Mucosa of gallbladder (tissue), 1 donor: Measurements from ENCODE around the gene AKR1B1. TPM values are rescaled to one million over a fixed set of nuclear protein-coding genes. Genes with fewer than 3 reads are reported as not detected.

Experiments
- DNase-seq: peaks from one replicate; pipeline ENCODE4 v3.0.0-alpha.2; 2020; ENCODE audit warnings: low spot score
- total RNA-seq: library from RNA; stranded (reverse); gene quantifications from one replicate; pipeline ENCODE4 v1.2.1, GENCODE V29; 2021
- donor health status: DM: no; HTN: no; CAD: no.

Gene AKR1B1
- total RNA-seq, 1 donor from 2014 or later = 68.7 TPM

- no peak for DNase-seq
Measured at GRCh38 chr7:134444198-134444960, 14.5 kb downstream of the AKR1B1 start.

- DNase-seq = no peak
Measured at GRCh38 chr7:134443396-134444070, 15.4 kb downstream of the AKR1B1 start.

- no peak for DNase-seq
Measured at GRCh38 chr7:134442441-134443220, 16.3 kb downstream of the AKR1B1 start.

GRCh38 chr7:134441264-134441663, 17.6 kb downstream of the AKR1B1 start:
- DNase-seq = no peak

GRCh38 chr7:134440476-134440875, 18.4 kb downstream of the AKR1B1 start:
- DNase-seq = no peak

GRCh38 chr7:134440067-134440466, 18.8 kb downstream of the AKR1B1 start:
- no peak for DNase-seq

- no peak for DNase-seq
Measured at GRCh38 chr7:134438946-134439345, 20.0 kb downstream of the AKR1B1 start.

- no peak for DNase-seq
Measured at GRCh38 chr7:134435161-134435920, 23.6 kb downstream of the AKR1B1 start.

- DNase-seq = no peak
Measured at GRCh38 chr7:134434701-134435100, 24.2 kb downstream of the AKR1B1 start.

GRCh38 chr7:134433430-134433829, 25.5 kb downstream of the AKR1B1 start:
- DNase-seq = no peak

GRCh38 chr7:134432296-134433152, 26.4 kb downstream of the AKR1B1 start:
- DNase-seq = peak; percentile 91

GRCh38 chr7:134431815-134432214, 27.1 kb downstream of the AKR1B1 start:
- peak; percentile 65 for DNase-seq

- DNase-seq = no peak
Measured at GRCh38 chr7:134429481-134429880, 29.4 kb downstream of the AKR1B1 start.

GRCh38 chr7:134428942-134429341, 30.0 kb downstream of the AKR1B1 start:
- DNase-seq = no peak

- DNase-seq = no peak
Measured at GRCh38 chr7:134427896-134428295, 31.0 kb downstream of the AKR1B1 start.

- no peak for DNase-seq
Measured at GRCh38 chr7:134425777-134426176, 33.1 kb downstream of the AKR1B1 start.

- DNase-seq = no peak
Measured at GRCh38 chr7:134422638-134423037, 36.3 kb downstream of the AKR1B1 start.

GRCh38 chr7:134422008-134422407, 36.9 kb downstream of the AKR1B1 start:
- DNase-seq = no peak

- DNase-seq = peak; percentile 68
Measured at GRCh38 chr7:134420424-134421125, 38.3 kb downstream of the AKR1B1 start.

- DNase-seq = no peak
Measured at GRCh38 chr7:134419875-134420274, 39.0 kb downstream of the AKR1B1 start.
